Right lobe of liver (tissue), 6 donors: Measurements from ENCODE around the gene LSP1. TPM values are rescaled to one million over a fixed set of nuclear protein-coding genes. Genes with fewer than 3 reads are reported as not detected.

Experiments
- ATAC-seq, 4 donors: fragments of 200-7000 bp; cut with Tn5 transposase; one replicate each; pipeline ENCODE4 v1.9.1; 2020; ENCODE audit warnings: mild to moderate bottlenecking in 4 of 4, moderate library complexity in 4 of 4
- DNase-seq, 3 donors: peaks; one replicate each; pipeline ENCODE4 v3.0.0-alpha.2; 2020
- H3K27ac ChIP-seq, 3 donors: fragments of 200-600 bp; one replicate each; pipeline ENCODE4 v1.8.0; 2022
- H3K27me3 ChIP-seq, 2 donors: fragments of 200-600 bp; one replicate each; pipeline ENCODE4 v1.8.0; 2022
- H3K36me3 ChIP-seq, 4 donors: fragments of 200-600 bp; sonication (generic) in 1 of 4; one replicate each; pipeline versions ENCODE4 v1.5.1 to v1.8.0; 2017 to 2022; ENCODE audit warnings: control low read depth in 1 of 4
- H3K4me1 ChIP-seq, 4 donors: fragments of 200-600 bp; sonication (generic) in 1 of 4; one replicate each; pipeline versions ENCODE4 v1.5.1 to v1.8.0; 2017 to 2022; ENCODE audit warnings: control low read depth in 1 of 4
- H3K4me3 ChIP-seq, 3 donors: fragments of 200-600 bp; one replicate each; pipeline ENCODE4 v1.8.0; 2022
- H3K9me3 ChIP-seq, 4 donors: fragments of 200-600 bp; sonication (generic) in 1 of 4; one replicate each; pipeline versions ENCODE4 v1.5.1 to v1.8.0; 2017 to 2022; ENCODE audit warnings: control low read depth in 1 of 4
- POLR2A ChIP-seq: fragments of 450-650 bp; IDR thresholded peaks from one replicate; pipeline ENCODE4 v1.6.1; 2017; ENCODE audit warnings: antibody characterized with exemption, mild to moderate bottlenecking
- WGBS: methylation state at CpG from one replicate; pipeline ENCODE4 v1.1.6; 2018; ENCODE audit warnings: low coverage, low lambda C conversion rate; ENCODE audit not compliant: insufficient coverage; ENCODE audit errors: missing lambda C conversion rate; 5-methylcytosine and 5-hydroxymethylcytosine counted together
- intact Hi-C, 2 donors: fragments of 100-400 bp; cut with DNase I; formaldehyde crosslinking; loops; one replicate each; pipeline versions ENCODE4 v1.11.2 to v1.14.1; 2022
- total RNA-seq, 6 experiments: library from RNA; depleted of rRNA in 2 of 6; stranded (reverse); fragments of >200 nt in 2 of 6; fragmentation: NEBNext Ultra II Directional in 3 of 6; extraction: Animal tissue kit (Norgen Biotek cat#: 25700) in 3 of 6; gene quantifications; one replicate each; pipeline versions ENCODE4 v1.1.0 to v1.2.4, GENCODE V29; 2016 to 2023
- TF ChIP-seq, protein P1 (sequence below), 4 donors: fragments of 200-600 bp in 3 of 4; fragments of 450-650 bp in 1 of 4; IDR thresholded peaks; one replicate each; pipeline versions ENCODE4 v1.5.1 to v1.8.0; 2016 to 2022; ENCODE audit warnings: antibody characterized with exemption in 4 of 4, mild to moderate bottlenecking in 2 of 4
- donor health status: DM: no; HTN: yes; CAD: no.
- donor health status: DM: no; HTN: no; CAD: no.
- donor health status: DM: no; HTN: no; CAD: no.
- donor health status: DM: no; HTN: yes; CAD: no.
- donor health status: DM: no; HTN: yes; CAD: no.

The LSP1 gene
- total RNA-seq, 6 experiments from 2014 or later = 2.3 to 20.6 (median 8.8) TPM

DNA sequence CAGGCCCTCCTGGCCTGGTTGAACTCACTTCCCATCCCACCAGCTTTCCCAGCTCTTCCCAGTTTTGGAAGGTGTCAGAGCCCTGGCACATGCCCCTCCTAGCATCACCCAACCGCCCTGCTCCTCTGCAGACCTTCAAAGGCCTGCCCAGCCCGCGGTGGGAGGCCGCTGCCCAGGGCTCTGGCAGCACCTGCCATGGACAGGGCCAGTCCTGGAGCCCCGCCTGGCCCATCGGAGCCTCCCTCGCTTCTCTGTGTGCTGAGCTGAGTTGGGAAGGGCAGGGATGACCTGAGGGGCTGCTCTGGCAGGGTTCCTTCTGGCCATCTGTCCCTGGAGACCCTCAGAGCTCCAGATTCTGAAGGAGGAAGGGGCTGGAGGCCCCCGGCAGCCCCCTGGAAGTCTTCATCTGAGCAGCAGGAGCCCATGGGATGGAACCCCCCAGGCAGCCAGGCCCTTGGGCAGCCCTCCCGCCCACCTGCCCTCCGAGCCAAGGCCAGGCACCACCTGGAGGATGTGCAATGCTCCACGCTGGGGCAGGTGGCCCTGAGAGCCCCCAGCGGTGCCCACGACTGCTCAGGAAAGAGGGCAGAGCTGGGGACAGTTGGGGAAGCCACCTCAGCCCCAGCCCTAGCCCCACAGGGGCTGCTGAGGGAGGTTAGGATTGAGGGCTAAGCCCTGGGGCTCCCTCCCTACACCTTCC lies 3.6 kb downstream of the LSP1 start:
- intact Hi-C loops = no loop called here
- no peak for TF ChIP-seq POLR2A
- TF ChIP-seq, protein P1, sequence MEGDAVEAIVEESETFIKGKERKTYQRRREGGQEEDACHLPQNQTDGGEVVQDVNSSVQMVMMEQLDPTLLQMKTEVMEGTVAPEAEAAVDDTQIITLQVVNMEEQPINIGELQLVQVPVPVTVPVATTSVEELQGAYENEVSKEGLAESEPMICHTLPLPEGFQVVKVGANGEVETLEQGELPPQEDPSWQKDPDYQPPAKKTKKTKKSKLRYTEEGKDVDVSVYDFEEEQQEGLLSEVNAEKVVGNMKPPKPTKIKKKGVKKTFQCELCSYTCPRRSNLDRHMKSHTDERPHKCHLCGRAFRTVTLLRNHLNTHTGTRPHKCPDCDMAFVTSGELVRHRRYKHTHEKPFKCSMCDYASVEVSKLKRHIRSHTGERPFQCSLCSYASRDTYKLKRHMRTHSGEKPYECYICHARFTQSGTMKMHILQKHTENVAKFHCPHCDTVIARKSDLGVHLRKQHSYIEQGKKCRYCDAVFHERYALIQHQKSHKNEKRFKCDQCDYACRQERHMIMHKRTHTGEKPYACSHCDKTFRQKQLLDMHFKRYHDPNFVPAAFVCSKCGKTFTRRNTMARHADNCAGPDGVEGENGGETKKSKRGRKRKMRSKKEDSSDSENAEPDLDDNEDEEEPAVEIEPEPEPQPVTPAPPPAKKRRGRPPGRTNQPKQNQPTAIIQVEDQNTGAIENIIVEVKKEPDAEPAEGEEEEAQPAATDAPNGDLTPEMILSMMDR (IDR thresholded peaks at IDR 0.05) = no peak
- ATAC-seq (no peak), DNase-seq (no peak)
- whole genome bisulfite sequencing = 100% methylated on average over 1 of the region's 13 CpGs
- no peak overlapping the region for H3K27ac ChIP-seq
- H3K36me3 ChIP-seq = no peaks in the 10 kb centered on the region
- no peaks in the 10 kb centered on the region for H3K27me3 ChIP-seq
- no peak overlapping the region for H3K4me3 ChIP-seq
- H3K9me3 ChIP-seq = no peaks in the 10 kb centered on the region
- H3K4me1 ChIP-seq = no peaks in the 10 kb centered on the region

- Histone ChIP-seq H3K4me3 (no peak overlapping the region), H3K4me1 (no peaks in the 10 kb centered on the region), H3K27me3 (no peaks in the 10 kb centered on the region), H3K36me3 (no peaks in the 10 kb centered on the region), H3K27ac (no peak overlapping the region), H3K9me3 (no peaks in the 10 kb centered on the region)
- DNase-seq = no peak
- WGBS = 20% methylated on average over 1 of the region's 11 CpGs
- intact Hi-C loops = no loop called here
- TF ChIP-seq, protein P1 (IDR thresholded peaks at IDR 0.05) = no peak
- TF ChIP-seq POLR2A = no peak
- no peak for ATAC-seq
Observed at GRCh38 chr11:1857064-1857463, 4.2 kb downstream of the LSP1 start.

- H3K9me3 ChIP-seq = no peaks in the 10 kb centered on the region
- H3K27ac ChIP-seq = no peak overlapping the region
- WGBS = 50% methylated on average over 1 of the region's 9 CpGs
- no peak for DNase-seq
- H3K4me3 ChIP-seq = no peak overlapping the region
- TF ChIP-seq, protein P1 (IDR thresholded peaks at IDR 0.05) = no peak
- TF ChIP-seq POLR2A = no peak
- intact Hi-C loops = no loop called here
- H3K27me3 ChIP-seq = no peaks in the 10 kb centered on the region
- ATAC-seq = peak; percentile 17 to 56 (median 24)
- H3K36me3 ChIP-seq = no peaks in the 10 kb centered on the region
- H3K4me1 ChIP-seq = no peaks in the 10 kb centered on the region
Observed at GRCh38 chr11:1858154-1858553, 5.3 kb downstream of the LSP1 start.

DNA sequence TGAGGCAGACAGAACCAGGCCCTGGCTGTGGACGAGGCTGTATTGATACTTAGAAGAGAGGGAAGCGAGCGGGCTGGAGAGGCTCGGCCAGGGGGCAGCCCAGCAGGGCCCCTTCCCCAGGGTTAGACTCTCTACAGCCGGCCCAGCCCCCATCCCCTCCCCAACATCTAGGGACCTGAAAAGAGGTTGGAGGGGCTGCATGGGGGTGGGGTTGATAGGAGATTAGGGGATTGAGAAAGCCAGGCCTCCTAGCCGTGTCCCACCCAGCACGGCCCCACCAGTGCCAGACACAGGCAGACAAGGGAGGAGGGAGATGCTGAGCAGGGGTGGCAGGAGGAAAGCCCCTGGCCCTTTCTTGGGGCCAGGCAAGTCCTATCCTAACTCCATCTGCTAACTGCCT lies 5.7 kb downstream of the LSP1 start:
- no peak overlapping the region for H3K27ac ChIP-seq
- TF ChIP-seq, protein P1 (IDR thresholded peaks at IDR 0.05) = no peak
- no peak for TF ChIP-seq POLR2A
- no peaks in the 10 kb centered on the region for H3K36me3 ChIP-seq
- no peak for DNase-seq
- H3K4me1 ChIP-seq = no peaks in the 10 kb centered on the region
- no peaks in the 10 kb centered on the region for H3K9me3 ChIP-seq
- no peaks in the 10 kb centered on the region for H3K27me3 ChIP-seq
- intact Hi-C loops = no loop called here
- ATAC-seq = no peak
- H3K4me3 ChIP-seq = no peak overlapping the region
- WGBS = 36% methylated on average over 2 of the region's 7 CpGs
